NCI-H2029 treated with DMSO at 0.1 percent for 48 hours (cell line): ENCODE data around the gene PWWP2B.
"Not testable (repeated sequence)": the region's sequence is repeated elsewhere in the genome, so short reads cannot be mapped to it uniquely, and the experiment has no call there.

Experiments used
- DNase-seq: peaks from one replicate; lab custom pipeline; 2025; lab: John Stamatoyannopoulos, UW

Gene PWWP2B

GRCh38 chr10:132433671-132434340 lies 36.8 kb downstream of the PWWP2B start:
- DNase-seq, result no peak

GRCh38 chr10:132434405-132435005 lies 37.5 kb downstream of the PWWP2B start:
- no peak for DNase-seq

- not testable (repeated sequence) for DNase-seq
Observed at GRCh38 chr10:132435320-132435719, 38.3 kb downstream of the PWWP2B start.

- not testable (repeated sequence) for DNase-seq
Observed at GRCh38 chr10:132436096-132436495, 39.1 kb downstream of the PWWP2B start.

- DNase-seq, result no peak
Observed at GRCh38 chr10:132436861-132437410, 39.9 kb downstream of the PWWP2B start.

- DNase-seq, result no peak
Observed at GRCh38 chr10:132437541-132437950, 40.5 kb downstream of the PWWP2B start.

GRCh38 chr10:132438091-132439024 lies 41.4 kb downstream of the PWWP2B start:
- no peak for DNase-seq

GRCh38 chr10:132439025-132439388 lies 42.0 kb downstream of the PWWP2B start:
- no peak for DNase-seq

GRCh38 chr10:132439424-132440163 lies 42.6 kb downstream of the PWWP2B start:
- DNase-seq, result no peak

- DNase-seq, result no peak
Observed at GRCh38 chr10:132440791-132441565, 44.0 kb downstream of the PWWP2B start.

- DNase-seq, result no peak
Observed at GRCh38 chr10:132441818-132442524, 45.0 kb downstream of the PWWP2B start.

GRCh38 chr10:132442636-132443035 lies 45.6 kb downstream of the PWWP2B start:
- no peak for DNase-seq

GRCh38 chr10:132443605-132443982 lies 46.6 kb downstream of the PWWP2B start:
- no peak for DNase-seq

GRCh38 chr10:132443983-132444876 lies 47.2 kb downstream of the PWWP2B start:
- DNase-seq, result no peak

GRCh38 chr10:132444877-132445351 lies 47.9 kb downstream of the PWWP2B start:
- no peak for DNase-seq

- no peak for DNase-seq
Observed at GRCh38 chr10:132445516-132446194, 48.7 kb downstream of the PWWP2B start.

GRCh38 chr10:132446195-132446581 lies 49.2 kb downstream of the PWWP2B start:
- DNase-seq, result no peak

- no peak for DNase-seq
Observed at GRCh38 chr10:132446661-132447445, 49.9 kb downstream of the PWWP2B start.
